Glomerular visceral epithelial cell (primary cell): ENCODE measurements around the gene ATIC.
"Not testable (repeated sequence)": the region's sequence is repeated elsewhere in the genome, so short reads cannot be mapped to it uniquely, and the experiment has no call there.

Experiments
- DNase-seq: peaks from one replicate; pipeline ENCODE4 v3.0.0-alpha.2; 2016; ENCODE audit errors: extremely low spot score

ATIC gene

DNA sequence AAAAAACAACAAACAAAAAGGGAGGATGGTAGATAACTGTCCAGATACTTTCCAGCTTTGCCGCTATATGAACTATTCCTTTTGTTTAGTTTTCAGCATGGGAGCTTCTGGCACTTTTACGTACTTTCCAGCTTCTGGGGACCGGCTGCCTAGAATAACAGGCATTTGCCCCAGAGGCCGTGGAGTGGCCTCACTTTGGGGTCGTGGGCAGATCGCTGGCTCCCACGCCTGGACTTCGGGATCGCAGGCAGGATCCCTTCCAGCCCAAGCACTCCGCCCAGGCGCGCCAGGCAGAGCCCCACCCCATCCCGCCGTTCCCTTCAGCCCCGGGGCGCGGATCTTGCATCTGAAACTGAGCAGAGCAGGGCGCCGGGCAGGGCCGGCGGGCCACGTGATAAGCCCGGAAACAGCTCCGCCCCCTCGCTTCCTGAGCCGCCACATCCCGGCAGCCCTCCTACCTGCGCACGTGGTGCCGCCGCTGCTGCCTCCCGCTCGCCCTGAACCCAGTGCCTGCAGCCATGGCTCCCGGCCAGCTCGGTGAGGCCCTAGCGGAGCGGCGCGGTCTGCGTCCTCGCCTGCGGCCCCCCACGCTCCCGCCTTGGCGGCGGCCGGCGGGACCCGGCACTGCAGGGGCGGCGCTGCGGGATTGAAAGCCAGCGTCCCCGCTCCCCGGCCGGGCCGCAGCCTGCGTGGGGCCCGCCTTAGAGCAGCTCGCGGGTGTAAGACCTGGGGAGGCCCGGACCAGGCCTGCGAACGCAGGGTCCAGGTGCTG, at the start of gene ATIC:
Gene ATIC (plus strand): TSS at position 435 of the 772 bp plus-strand sequence. CDS start 84 bp downstream, at position 519.
- DNase-seq, result peak; percentile 94

DNA sequence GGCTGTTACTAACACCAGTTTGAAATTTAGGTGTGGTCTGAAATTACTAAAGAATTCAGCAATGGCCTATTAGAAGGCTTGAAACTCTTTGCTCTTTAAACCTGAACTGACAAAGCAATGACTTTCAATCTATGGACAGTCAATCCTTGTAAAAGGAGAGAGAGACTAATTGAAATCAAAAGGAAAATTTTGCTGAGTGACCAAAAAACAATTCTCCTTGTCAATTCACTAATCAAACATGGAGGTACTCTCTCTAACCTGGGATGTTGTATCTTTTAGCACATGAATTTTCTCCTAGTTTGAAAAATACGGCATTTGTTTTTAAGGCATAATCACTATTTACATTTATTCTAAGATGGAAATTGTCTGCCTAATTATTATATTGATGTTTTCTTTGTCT, 49.6 kb upstream of the ATIC start:
- no peak for DNase-seq

DNA sequence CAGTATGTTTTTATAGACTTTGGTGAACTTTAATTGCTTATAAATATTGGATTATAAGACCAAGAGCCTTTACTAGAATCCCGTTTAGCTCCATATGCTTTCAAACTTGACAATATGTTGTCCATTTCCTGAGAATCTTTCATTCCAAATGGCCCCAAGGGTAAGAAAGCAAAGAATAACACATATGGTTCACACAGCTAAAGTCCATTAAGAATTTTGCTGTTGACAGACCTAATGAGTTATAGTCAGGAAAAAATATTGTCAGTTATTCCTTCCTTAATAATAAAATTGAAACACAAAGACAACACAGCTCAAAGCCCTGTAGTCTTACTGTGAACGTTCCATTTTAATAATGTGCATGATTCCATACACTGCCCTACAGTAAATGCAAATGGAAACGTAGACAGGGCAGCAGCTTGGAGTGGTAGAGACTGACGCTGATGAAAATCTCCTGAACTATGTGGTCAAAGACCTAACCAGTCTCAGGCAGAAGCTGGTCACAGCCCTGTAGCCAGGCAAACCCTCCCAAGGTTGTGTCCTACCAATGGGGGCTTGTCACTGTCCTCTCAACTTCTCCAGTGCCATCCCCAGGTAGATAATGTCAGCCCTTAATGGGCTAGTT, 49.0 kb upstream of the ATIC start:
- DNase-seq, result no peak

DNA sequence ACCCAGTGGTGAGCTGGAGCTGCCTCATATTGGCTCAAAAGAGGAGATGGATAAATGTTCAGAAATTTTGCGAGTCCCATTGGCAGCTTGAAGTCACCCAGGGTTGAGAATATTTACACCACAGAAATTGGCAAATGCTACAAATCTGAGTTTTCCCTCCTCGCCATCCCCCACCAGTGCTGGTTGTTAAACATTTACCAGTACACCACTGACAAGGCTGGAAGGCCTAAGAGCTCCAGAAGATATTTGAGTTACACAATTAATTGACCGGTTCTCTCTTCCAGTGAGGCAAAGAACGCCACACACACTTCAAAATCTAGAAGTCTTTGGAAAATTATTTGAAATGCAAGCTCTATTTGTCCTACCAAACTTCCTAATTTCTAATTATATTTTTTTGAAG, 47.5 kb upstream of the ATIC start:
- DNase-seq, result no peak

DNA sequence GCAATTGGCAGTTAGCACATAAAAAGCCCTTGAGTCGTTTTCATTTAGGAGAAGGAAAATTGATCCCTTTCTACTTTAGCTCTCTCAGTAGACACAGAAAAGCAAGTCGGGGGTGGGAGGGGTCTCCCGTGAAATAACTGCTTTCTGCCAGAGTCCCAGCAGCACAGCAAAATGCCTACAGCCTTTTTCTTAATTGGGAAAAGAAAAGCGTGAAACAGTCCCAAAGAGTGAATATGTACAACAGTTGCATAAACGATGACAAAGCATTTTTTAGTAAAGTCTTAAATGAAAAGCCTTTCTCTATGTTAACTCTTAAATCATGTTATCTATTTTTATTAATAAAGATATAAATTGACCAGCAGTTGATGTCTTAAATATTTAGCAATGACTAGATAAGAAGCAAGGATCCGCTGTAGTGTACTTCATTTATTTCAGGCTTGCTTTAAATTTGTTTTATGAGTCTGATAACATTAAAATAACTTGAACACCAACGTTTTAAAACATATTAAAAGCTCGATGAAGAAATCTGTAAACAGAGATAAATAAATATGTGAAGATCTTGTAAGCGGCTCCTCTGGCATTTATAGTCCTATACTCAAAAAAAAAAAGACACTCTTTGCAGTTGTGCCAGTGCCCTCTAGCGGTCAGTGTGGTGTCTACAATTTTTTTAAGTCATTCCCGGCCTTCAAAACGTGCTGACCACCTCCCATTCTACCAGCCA, 42.3 kb upstream of the ATIC start:
- DNase-seq, result peak; percentile 84

DNA sequence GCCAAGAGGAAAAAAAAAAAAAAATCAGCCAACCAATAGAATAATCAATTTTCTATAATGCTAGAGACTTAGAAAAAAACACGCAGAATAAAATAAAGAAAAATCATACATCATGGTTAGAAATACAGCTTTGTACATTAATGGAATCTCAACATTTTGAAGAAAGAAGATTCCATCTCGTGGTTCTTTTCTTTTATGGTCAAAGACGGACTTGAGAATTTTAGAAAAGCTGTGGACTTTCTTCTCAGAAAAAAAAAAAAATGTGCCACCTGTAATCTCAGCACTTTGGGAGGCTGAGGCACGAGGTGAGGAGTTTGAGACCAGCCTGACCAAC, 41.8 kb upstream of the ATIC start:
- DNase-seq, result no peak

DNA sequence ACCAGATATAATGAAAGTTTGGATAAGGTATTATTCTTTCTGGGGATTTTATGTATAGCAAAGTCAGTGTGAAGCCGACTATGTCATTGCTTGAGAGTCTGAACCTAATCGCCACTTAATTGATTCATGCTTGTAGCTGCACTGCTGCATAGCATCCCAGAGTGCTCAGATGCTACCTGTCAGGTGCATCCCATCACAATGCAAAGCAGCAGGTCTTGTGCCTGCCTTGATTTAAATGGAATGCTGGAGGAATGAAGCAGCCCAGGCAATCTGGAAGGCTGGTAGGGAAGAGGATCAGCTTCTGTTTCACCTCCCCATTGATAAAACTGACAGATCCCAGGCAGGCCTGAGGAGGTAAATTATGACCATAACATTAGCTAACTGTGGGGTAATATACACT, 40.4 kb upstream of the ATIC start:
- no peak for DNase-seq

DNA sequence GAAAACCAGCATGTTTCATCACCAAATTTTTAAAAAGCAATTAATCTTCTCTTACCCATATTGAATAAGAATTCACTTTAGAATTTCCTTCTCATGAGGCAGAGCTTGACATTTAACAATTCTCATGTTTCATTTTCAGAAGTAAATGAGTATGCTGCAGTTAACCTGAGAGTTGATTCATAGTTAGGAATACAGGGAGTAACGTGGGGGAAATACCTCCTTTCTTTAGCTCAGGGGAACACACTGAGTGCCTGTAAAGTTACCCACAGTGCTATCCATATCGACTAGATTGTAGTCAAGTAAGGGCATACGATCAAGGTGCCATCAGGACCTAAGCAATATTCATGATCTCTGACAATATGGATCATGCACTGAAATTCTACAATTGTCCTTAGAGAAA, 38.9 kb upstream of the ATIC start:
- DNase-seq, result no peak

DNA sequence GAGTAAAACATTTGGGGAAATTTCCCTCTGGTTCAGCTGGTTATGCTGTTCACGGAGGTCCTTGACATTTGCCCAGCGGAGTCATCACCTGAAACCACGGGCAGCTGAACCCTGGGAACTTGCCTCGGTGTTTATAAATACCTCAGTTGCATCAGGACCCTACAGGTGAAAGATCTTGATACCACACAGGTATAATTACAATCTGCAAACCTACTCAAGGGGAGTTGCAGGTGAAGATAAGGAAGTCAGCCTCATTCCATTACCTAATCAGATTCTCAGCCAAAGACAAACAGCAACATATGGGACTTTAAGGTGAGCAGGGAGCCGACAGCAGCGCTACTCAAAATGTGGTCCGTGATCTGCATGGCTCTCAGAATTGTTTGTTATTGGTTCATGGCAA, 37.0 kb upstream of the ATIC start:
- no peak for DNase-seq

DNA sequence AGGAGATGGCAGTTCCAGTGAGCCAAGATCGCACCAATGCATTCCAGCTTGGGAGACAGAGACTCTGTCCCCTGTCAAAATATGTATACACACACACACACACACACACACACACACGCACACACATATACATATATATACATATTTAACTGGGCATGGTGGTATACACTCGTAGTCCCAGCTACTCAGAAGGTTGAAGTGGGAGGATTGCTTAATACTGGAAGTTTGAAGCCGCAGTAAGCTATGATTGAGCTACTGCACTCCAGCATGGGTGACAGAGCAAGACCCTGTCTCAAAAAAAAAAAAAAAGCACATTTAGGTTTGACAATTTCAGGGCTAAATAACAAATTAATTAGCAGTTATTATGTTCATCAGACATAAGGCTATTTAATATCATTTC, 36.0 kb upstream of the ATIC start:
- DNase-seq, result no peak

DNA sequence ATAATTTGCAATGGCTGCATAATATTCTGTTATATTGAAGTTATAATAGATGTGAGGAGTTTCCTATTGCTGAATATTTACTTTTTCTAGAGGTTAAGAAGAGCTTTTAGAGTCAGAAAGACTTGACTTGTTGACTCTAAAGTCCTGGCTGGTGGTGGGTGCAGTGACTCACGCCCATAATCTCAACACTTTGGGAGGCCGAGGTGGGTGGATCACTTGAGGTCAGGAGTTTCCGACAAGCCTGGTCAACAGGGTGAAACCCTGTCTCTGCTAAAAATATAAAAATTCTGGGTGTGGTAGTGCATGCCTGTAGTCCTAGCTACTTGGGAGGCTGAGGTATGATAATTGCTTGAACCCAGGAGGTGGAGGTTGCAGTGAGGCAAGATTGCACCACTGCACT, 33.9 kb upstream of the ATIC start:
- peak; percentile 55 for DNase-seq

DNA sequence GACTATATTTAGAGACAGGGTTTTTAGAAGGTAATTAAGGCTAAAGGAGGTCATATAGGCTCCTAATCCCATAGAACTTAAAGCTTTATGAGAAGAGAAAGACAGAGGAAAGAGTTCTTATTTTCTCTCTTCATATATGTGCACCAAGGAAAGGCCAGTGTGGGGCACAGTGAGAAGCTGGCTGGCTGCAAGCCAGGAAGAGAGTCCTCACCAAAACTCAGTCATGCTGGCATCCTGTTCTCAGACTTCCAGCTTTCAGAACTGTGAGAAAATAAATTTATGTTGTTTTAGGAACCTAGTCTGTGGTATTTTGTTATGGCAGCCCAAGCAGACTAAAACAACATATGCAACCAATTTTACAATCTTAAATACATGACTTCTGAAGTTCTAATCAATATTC, 31.5 kb upstream of the ATIC start:
- DNase-seq, result peak; percentile 58

DNA sequence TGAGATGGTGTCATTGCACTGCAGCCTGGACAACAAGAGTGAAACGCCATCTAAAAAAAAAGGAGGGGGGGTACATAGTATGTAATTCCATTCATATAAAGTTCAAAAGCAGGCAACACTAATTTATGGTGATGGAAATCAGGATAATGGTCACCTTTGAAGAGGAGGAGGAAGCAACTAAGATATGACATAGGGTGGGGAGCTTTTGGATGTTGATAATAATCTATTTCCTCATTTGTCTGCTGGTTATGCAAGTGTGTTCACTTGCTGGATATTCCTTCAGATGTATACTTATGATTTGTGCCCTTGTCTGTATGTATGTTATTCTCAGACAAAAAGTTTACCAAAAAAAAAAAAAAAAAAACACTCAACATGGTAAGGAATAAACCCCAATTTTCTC, 28.6 kb upstream of the ATIC start:
- no peak for DNase-seq

DNA sequence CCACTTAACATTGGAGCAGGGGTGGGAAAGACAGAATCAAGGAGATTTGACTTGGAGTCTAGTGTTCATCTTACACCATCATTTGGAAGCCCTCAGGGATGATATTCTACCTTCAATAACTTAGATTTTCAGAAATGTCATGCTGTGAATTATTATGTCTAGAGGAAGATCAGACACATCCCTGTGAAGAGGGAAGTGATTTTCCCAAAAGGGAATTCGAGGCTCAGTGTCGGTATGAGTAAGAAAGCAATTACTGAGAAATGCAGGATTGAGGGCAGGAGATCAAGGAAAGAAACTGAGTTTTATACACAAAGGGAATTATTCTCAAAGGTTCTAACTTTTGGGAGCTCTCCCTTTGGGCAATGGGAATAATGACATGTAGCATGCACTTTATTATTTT, 25.6 kb upstream of the ATIC start:
- no peak for DNase-seq

DNA sequence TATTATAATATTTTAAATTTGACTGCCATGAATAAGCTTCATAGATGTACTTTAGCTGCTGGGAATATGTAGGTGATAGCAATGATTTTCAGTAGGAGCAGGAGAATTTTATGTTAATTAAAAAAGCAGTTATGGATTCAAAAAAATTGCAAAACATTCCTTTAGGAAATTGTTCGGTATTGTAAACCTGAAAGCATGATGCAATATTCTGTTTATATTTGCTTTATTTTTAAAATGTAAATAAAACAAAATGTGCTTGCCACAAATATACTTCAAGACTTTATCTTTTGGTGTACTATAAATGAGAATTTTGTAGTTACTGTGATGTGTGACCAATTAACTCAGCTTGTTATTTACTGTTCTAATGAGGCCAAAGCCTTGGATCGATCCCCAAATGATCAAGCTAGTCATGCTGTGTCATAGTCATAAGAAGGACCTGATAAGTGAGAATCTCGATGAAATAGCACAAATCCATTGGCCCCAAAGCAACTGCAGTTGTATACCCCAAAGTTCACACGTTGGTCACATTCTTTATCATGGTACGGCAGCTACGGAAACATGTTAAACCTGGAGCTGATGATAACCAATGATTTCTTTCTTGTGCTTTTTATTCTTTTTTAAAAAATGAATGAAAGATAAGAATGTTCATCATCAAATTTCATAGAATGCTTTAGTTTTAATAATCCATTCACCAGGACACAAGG, 23.6 kb upstream of the ATIC start:
- no peak for DNase-seq

DNA sequence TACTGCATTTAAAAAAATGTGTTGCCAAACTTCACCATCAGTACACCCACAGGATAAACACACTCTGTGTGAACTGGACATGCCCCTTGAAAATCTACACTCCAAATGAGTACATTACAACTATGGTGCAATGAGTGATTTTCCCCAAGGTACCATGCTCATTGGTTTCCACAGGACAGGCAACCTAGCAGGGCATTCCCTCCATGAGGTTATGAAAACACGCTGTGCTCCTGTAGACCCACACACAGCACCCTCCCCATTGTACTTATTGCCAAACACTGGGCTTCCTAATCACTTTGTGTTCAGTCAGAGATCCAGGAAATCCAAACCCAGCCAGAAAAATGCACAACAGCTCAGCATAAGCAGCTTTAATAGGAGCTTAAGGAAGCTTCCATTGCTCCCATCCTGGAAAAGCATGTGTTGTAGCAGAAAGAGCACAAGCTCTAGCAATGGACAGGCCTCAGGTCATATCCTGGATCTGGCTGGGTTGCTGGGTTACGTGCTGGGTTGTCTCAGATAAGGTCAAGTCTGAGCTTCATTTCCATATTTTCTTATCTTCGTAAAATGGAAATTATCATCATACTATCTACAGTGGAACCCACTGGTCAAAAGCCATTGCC, 20.8 kb upstream of the ATIC start:
- no peak for DNase-seq

DNA sequence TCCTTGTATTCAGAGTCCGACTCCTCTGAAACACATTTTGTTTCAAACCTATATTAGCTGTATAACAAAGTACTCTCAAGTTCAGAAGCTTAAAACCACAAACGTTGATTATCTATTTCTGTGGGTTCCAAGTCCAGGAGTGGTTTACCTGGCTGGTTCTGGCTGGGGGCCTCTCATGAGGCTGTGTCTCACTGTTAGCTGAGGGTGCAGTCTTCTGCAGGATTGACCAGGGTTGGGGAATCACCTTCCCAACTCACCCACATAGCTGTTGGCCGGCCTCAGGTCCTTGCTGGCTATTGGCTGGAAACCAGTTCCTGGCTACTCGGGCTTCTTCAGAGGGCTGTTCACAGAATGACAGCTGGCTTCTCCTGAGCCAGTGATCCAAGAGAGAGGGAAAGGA, 18.0 kb upstream of the ATIC start:
- DNase-seq, result no peak

DNA sequence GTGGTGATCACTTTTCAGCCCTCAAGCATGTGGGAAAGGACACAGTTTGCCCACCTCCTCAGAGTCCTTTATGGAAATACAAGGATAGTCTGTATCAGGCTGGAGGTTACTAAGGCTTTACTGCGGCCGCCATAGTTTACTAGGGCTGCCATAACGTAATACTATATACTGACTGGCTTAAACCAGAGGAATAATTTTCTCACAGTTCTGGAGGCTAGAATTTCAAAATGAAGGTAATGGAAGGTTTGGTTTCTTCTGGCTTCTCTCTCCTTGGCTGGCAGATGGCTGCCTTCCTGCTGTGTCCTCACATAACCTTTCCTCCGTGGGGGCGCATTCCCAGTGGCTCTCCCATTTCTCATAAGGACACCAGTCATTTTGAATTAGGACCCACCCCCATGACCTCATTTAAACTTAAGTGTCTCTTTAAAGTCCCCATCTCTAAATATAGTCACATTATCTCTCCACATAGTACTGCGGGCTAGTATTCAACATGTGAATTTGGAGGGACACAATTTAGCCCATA, 12.5 kb upstream of the ATIC start:
- no peak for DNase-seq

DNA sequence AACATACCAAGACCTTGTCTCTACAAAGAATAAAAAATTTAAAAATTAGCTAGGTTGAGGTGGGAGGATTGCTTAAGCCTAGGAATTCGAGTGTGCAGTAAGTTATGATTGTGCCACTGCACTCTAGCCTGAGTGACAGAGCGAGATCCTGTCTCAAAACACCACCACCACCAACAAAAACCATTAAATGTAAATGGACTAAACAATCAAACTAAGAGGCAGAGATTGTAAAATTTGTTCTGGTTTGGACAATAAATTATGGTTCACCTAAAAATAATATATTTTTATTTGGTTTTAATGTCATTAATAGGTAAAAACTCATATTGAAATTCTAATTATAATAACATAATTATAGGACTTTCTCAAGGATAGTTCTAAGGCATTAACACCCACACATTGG, 9.9 kb upstream of the ATIC start:
- no peak for DNase-seq

DNA sequence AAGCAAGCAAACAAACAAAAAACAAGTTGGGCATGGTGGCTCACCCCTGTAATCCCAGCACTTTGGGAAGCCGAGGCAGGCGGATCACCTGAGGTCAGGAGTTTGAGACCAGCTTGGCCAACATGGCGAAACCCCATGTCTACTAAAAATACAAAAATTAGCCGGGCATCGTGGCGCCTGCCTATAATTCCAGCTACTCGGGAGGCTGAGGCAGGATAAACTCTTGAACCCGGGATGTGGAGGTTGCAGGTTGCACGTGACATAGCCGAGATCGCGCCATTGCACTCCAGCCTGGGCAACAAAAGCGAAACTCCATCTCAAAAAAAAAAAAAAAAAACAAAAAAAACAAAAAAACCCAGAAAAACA, 617 bp upstream of the ATIC start:
- not testable (repeated sequence) for DNase-seq

DNA sequence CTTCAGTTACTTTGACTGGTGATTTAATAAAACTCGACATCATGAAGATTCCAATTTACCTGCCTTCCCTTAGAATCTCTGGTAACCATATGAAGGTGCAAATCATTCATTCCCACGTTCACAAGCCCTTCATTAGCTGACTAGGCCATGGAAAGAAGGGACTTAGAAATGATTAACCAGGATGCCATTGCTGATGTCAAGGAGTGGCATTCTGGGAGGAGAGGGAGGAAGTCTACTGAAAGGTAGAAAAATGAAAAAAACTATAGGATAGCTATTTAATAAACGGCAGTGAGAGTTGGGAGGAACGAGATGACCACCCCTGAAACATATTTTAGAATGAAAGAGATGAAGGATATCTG, 1.4 kb downstream of the ATIC start:
- DNase-seq, result no peak

DNA sequence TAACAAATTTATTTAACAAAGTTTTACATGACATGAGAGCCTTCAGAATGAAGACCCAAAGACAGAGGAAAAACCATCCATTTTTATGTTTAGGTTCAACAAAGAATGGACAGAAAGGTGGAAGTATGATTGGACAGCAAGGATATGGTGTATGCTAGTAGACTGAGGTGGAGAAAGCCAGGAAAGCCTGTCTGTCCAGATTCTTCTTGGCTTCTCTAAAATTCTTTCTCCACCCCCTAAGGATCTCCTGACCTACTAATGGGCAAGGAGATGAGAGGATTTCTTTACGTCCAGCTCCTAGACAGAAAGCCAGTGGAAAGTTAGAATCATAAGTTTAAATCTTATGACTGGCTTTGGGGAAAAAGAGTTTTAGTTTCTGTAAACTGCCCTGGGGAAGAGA, 3.0 kb downstream of the ATIC start:
- no peak for DNase-seq
